HG03175 (cell line): Measurements from ENCODE around the gene NPHS1.
A peak's percentile ranks its signal among the peaks of the same experiment; 100 is the strongest.
"Not testable (repeated sequence)": the region's sequence is repeated elsewhere in the genome, so short reads cannot be mapped to it uniquely, and the experiment has no call there.

ENCODE experiments used
- ATAC-seq: cut with Tn5 transposase; IDR thresholded peaks from one replicate; pipeline ENCODE4 v1.9.1; 2021; ENCODE audit warnings: mild to moderate bottlenecking, moderate library complexity; ENCODE audit not compliant: unreplicated experiment

NPHS1 gene, protein sequence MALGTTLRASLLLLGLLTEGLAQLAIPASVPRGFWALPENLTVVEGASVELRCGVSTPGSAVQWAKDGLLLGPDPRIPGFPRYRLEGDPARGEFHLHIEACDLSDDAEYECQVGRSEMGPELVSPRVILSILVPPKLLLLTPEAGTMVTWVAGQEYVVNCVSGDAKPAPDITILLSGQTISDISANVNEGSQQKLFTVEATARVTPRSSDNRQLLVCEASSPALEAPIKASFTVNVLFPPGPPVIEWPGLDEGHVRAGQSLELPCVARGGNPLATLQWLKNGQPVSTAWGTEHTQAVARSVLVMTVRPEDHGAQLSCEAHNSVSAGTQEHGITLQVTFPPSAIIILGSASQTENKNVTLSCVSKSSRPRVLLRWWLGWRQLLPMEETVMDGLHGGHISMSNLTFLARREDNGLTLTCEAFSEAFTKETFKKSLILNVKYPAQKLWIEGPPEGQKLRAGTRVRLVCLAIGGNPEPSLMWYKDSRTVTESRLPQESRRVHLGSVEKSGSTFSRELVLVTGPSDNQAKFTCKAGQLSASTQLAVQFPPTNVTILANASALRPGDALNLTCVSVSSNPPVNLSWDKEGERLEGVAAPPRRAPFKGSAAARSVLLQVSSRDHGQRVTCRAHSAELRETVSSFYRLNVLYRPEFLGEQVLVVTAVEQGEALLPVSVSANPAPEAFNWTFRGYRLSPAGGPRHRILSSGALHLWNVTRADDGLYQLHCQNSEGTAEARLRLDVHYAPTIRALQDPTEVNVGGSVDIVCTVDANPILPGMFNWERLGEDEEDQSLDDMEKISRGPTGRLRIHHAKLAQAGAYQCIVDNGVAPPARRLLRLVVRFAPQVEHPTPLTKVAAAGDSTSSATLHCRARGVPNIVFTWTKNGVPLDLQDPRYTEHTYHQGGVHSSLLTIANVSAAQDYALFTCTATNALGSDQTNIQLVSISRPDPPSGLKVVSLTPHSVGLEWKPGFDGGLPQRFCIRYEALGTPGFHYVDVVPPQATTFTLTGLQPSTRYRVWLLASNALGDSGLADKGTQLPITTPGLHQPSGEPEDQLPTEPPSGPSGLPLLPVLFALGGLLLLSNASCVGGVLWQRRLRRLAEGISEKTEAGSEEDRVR (N-terminal part only)

DNA sequence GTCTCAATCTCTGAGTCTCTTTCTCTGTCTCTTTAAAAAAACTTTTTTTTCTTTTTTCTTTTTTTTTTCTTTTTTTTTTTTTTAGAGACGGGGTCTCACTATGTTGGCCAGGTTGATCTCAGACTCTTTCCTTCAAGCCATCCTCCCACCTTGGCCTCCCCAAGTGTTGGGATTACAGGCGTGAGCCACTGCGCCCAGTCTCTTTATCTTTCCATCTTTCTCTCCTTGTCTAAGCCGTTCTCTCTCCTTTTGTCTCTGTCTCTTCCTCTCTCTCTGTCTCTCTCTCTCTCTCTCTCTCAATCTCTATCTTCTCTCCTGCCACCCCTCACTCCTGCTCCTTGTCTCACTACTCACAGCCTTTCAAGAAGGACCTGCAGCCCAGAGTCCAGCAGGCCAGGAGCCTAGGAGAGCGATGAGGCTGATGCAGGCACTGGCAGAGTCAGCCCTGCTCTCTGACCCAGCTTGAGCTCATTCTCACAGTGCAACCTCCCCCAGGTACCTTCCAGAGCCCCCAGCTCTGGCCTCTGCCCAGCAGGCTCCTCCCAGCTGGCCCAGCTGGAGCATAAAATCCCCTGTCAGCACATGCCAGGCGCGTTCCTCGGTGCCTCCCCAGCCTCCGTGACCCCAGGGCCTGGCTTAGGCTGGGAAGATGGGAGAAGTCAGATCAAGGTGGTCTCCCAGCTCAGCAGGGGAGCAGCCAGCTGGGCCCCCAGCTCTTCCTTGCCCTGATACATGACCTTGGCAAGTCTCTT lies at the start of gene NPHS1:
TSS of gene NPHS1 (minus strand) at position 476 of the 752 bp plus-strand sequence. CDS start 667 bp downstream, outside the sequence.
- no peak for ATAC-seq

DNA sequence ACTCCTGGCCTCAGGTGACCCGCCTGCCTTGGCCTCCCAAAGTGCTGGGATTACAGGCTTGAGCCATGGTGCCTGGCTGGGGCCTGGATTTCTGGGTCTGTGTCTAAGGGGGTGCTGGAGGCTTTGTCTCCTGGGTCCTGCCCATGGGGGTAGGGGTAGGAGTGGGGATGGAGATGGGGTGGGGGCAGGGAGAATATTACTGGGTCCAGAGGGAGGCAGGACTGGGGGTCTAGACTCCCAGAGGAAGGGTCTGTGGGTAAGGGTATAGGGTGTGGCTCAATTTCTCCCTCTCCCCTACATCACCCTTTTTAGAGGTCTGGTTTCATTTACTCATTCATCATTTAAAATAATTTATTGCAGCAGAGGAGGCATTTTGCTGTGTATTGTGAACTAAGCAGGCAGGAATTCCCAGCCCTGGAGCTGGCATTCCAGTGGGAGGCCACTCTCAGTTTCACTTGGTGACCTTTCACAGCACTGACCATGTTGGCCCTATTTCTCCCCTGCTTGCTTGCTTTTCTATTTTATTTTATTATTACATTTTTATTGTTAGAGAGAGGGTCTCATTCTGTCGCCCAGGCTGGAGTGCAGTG lies 48.8 kb upstream of the NPHS1 start:
- ATAC-seq: no peak

DNA sequence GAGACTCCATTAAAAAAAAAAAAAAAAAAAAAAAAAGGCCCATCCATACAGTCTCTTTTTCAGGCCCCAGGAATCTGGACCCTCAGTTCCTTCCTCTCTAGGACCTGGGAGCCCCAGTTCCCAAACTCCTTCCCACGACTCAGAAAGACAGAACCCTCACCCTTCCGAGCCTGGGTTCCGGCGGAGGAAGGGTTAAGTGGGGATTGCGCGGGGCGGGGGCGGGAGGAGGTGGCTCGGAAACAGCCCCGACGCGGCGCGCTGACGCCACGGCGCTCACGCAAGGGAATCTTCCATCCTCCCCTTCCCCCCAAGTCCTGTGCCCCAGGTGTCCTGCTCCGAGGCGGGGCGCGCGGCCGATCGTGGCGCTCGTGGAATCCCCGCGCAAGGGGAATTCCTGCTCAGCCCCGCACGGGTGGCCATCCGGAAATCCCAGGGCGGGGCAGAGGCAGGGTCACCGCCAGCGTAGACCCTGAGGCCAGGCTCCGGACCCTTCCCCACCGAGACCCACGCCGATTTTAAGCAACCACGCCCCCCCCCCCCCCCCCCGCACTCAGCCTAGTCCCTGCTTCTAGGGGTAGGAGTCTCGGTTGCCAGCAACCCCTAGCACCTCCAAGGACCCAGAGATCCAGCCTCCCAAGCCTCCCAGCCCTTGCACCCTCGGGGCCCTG lies 47.4 kb upstream of the NPHS1 start:
- ATAC-seq: peak; percentile 43

DNA sequence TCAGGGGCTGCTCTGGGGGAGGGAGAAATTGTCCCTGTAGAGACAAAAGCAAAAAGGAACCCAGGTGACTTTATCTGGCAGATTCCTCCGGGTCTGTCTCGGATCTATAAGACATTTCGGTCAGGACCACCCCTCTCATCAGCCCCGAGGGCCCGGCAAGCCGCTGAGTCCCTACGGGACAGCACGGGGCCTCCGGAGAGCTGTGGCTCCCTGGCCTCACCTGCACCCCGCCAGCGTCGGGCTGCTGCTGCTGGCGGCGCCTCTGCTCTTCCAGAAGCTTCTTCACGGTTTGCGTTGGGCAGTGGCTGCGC lies 46.1 kb upstream of the NPHS1 start:
- ATAC-seq: no peak

DNA sequence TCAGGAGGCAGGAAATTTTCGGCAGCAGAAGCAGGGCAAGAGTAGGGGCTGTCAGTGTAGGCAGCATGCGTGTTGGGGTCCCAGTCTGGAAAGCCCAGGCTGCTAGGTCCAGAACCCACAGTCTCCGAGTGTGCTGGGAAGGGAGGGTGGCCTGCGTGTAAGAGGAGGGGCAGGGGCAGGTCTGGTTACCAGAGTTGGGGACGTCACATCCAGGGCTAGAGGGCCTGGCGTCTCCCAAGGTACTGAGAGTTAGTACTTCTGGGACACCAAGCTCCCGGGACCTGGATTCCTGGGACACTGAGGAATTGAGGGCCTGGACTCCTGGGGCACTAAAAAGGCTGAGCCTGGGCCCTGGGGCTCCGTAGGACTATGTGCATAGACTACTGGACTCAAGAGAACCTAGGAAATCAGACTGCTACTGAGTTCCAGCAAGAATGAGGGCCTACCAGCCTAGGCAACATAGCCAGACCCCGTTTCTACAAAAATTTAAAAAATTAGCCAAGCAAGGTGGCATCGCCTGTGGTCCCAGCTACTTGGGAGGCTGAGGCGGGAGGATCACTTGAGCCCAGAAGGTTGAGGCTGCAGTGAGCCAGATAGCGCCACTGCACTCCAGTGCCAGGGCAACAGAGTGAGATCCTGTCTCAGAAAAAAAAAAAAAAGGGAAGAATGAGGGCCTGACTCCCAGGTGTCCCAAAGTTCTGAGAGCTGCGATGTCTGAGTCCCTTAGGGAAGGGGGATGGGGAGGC lies 45.6 kb upstream of the NPHS1 start:
- ATAC-seq: no peak

GRCh38 chr19:35896643-35897040 lies 44.3 kb upstream of the NPHS1 start:
- ATAC-seq: no peak

GRCh38 chr19:35895911-35896642 lies 43.8 kb upstream of the NPHS1 start:
- ATAC-seq: no peak

- ATAC-seq: no peak
Measured at GRCh38 chr19:35894342-35894741, 42.0 kb upstream of the NPHS1 start.

DNA sequence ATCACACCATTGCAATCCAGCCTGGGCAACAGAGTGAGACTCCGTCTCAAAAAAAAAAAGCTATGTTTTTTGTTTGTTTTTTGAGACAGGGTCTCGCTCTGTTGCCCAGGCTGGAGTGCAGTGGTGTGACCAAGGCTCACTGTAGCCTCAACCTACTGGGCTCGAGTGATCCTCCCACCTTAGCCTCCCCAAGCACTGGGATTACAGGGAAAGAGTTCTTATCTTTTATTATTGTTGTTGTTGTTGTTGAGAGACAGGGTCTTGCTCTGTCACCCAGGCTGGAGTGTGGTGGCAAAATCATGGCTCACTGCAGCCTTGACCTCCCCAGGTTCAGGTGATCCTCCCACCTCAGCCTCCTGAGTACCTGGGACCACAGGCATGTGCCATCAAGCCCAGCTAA lies 39.5 kb upstream of the NPHS1 start:
- ATAC-seq: not testable (repeated sequence)

GRCh38 chr19:35890113-35890650 lies 37.9 kb upstream of the NPHS1 start:
- ATAC-seq: no peak

- ATAC-seq: no peak
Measured at GRCh38 chr19:35889370-35890112, 37.2 kb upstream of the NPHS1 start.

DNA sequence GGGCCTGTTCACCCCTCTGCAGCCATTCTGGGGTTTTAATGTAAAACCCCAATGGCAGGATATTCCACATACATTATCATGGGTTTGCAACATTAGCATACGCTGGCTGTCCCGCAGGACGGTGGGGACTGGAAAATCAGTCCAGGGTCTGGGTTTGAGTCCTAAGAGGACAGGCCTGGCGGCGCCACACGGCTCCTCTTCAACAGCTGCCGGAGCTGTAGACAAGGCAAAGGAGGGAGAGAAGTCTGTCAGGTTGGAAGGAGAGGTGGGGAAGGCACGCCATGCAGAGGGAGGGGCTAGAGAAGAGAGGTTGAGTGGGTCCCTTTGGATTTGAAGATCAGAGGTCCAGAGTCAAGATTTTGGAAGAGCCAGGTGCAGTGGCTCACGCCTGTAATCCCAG lies 36.1 kb upstream of the NPHS1 start:
- no peak for ATAC-seq

DNA sequence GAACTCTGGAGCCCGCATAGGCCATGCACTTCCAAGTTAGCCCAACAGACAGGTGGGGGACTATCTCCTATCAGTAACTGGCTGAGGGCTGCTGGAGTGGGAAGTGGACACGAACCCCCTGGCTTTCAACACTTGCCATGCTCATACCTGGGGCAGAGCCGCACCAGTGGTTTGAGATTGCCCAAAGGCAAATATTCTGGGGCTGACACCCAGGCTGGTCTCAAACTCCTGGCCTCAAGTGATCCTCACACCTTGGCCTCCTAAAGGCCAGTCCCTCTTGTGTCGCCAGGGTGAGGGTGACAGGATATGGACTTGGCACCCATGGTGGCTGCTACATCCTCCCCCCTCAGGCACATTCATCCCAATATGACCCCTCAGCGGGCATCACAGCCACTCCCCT lies 34.9 kb upstream of the NPHS1 start:
- no peak for ATAC-seq

DNA sequence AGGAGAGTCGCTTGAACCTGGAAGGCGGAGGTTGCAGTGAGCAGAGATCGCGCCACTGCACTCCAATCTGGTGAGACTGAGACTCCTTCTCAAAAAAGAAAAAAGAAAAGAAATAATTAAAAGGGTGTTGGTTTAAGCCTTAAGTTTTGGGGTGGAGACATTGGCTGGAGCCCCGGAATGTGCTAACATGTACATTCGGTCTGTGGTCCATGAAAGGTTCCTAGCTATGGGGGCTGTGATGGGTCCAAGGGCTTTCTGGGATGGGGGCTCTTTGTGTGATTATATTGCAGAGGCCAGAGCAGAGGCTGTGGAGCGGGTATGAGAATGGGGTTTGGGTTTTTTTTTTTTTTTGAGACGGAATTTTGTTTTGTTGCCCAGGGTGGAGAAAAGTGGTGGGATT lies 33.6 kb upstream of the NPHS1 start:
- no peak for ATAC-seq

- no peak for ATAC-seq
Measured at GRCh38 chr19:35885225-35885738, 33.0 kb upstream of the NPHS1 start.

DNA sequence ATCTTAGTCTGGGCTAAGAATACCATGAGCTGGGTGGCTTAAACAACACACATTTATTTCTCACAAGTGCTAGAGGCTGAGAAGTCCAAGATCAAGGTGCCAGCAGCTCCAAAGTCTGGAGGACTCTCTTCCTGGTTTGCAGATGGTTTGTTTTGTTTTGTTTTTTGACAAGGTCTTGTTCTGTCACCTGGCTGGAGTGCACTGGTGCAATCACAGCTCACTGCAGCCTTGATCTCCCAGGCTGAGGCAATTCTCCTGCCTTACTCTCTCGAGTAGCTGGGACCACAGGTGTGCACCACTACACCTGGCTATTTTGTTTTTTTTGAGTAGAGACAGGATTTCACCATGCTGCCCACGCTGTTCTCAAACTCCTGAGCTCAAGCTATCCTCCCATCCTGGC lies 31.6 kb upstream of the NPHS1 start:
- ATAC-seq: no peak

GRCh38 chr19:35882114-35882832 lies 30.0 kb upstream of the NPHS1 start:
- no peak for ATAC-seq
